Measurements from ENCODE around the gene OSBPL6. TPM values are rescaled to one million over a fixed set of nuclear protein-coding genes. Genes with fewer than 3 reads are reported as not detected.

The OSBPL6 gene
- total and polyA plus RNA-seq, 3 donors from 2014 or later = 1.7 to 3.8 (median 2.6) TPM

GRCh38 chr2:178273787-178274360 is 79.6 kb downstream of the OSBPL6 start:
- TF ChIP-seq POLR2A (IDR thresholded peaks at IDR 0.05) (no peak), CTCF (IDR thresholded peaks at IDR 0.05) (no peak)
- H3K4me1 ChIP-seq = no peaks in the 10 kb centered on the region
- H3K4me3 ChIP-seq = no peak overlapping the region
- H3K9me3 ChIP-seq = no peaks in the 10 kb centered on the region
- H3K36me3 ChIP-seq (ENCODE audit: low read depth, missing control alignments) = no peaks in the 10 kb centered on the region
- 72 to 82% methylated on average over 2 of the region's 2 CpGs for WGBS, 2 donors
- intact Hi-C loops (cut with DNase I; ENCODE audit: low total_unique reads) = no loop called here
- no peak overlapping the region for H3K27ac ChIP-seq
- H3K27me3 ChIP-seq = no peaks in the 10 kb centered on the region
- no peak for DNase-seq

DNA sequence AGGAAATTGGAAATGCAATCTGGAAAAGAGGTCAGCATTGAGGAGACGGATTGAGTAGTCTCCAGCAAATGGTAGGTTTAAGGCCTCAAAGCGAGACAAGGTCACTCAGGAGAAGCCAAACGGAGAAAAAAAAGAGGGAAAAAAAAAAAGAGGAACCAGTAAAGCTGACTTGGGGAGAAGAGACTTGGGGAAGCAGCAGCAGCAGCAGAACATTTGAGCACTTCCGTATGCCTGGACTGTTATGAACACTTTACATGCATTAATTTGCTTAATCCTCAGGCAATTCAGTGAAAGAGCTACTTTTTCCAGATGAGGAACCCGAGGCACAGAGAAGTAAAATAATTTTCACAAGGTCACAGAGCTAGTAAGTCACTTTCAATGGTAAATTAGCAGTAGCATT is 81.3 kb downstream of the OSBPL6 start:
- Histone ChIP-seq H3K36me3 (ENCODE audit: low read depth, missing control alignments) (no peaks in the 10 kb centered on the region), H3K4me1 (no peaks in the 10 kb centered on the region), H3K27me3 (no peaks in the 10 kb centered on the region), H3K27ac (no peak overlapping the region), H3K4me3 (no peak overlapping the region), H3K9me3 (no peaks in the 10 kb centered on the region)
- whole genome bisulfite sequencing, 2 donors = 80 to 84% methylated on average over 5 of the region's 5 CpGs
- no peak for DNase-seq
- TF ChIP-seq CTCF (IDR thresholded peaks at IDR 0.05) = no peak
- TF ChIP-seq POLR2A (IDR thresholded peaks at IDR 0.05) = no peak
- intact Hi-C loops (cut with DNase I; ENCODE audit: low total_unique reads) = no loop called here

DNA sequence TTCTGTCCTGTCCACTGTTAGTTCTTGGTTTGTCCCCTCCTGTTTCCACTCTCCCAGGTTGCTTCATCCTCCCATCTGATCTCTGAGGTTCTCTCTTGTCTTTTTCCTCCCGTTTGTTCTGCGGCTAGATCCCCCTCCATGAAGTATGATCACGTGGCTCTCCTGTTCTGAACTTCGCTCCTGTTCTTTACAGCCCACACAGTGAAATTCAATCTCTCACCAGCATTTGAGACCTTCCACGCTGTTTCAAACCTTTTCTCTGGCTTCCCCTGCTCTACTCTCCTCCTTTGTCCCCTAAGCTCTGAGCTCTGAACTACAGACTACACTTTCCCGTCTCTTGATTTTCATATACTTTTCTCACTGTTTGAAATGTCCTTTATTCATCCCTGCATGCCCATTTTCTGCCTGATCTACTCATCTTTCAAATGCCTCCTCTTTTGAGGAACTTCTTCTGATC is 83.5 kb downstream of the OSBPL6 start:
- no peaks in the 10 kb centered on the region for H3K27me3 ChIP-seq
- 39 to 47% methylated on average over 6 of the region's 6 CpGs for WGBS, 2 donors
- H3K4me1 ChIP-seq = no peaks in the 10 kb centered on the region
- H3K4me3 ChIP-seq = no peak overlapping the region
- DNase-seq = no peak
- no peaks in the 10 kb centered on the region for H3K36me3 ChIP-seq (ENCODE audit: low read depth, missing control alignments)
- no peak for TF ChIP-seq POLR2A (IDR thresholded peaks at IDR 0.05)
- TF ChIP-seq CTCF (IDR thresholded peaks at IDR 0.05) = no peak
- no peak overlapping the region for H3K27ac ChIP-seq
- intact Hi-C loops (cut with DNase I; ENCODE audit: low total_unique reads) = no loop called here
- H3K9me3 ChIP-seq = no peaks in the 10 kb centered on the region

DNA sequence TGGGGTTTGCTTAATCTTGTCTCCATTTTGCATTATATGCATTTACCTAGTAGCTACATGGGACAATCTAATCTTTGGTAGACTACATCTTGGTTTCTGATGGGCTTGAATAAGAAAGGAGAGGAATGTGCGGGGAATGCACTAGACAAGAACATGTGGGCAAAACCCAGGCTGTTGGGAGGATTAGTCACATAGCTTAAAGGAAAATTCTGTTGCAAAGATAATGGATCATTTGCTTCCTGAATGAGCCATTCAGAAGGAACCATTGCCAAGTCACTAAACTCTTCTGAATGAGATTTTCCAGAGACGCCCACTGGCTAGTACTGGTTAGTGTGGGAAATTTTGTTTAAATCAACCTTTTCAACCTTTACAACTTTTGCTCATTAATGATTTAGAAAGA is 84.8 kb downstream of the OSBPL6 start:
- Histone ChIP-seq H3K36me3 (ENCODE audit: low read depth, missing control alignments) (no peaks in the 10 kb centered on the region), H3K9me3 (no peaks in the 10 kb centered on the region), H3K4me1 (no peaks in the 10 kb centered on the region), H3K27ac (no peak overlapping the region), H3K4me3 (no peak overlapping the region), H3K27me3 (no peaks in the 10 kb centered on the region)
- WGBS, 2 donors = 81 to 84% methylated on average over 2 of the region's 2 CpGs
- TF ChIP-seq CTCF (IDR thresholded peaks at IDR 0.05) = no peak
- intact Hi-C loops (cut with DNase I; ENCODE audit: low total_unique reads) = no loop called here
- no peak for DNase-seq

GRCh38 chr2:178279636-178280035 is 85.3 kb downstream of the OSBPL6 start:
- Histone ChIP-seq H3K27ac (no peak overlapping the region), H3K36me3 (ENCODE audit: low read depth, missing control alignments) (no peaks in the 10 kb centered on the region), H3K9me3 (no peaks in the 10 kb centered on the region), H3K4me1 (no peaks in the 10 kb centered on the region), H3K4me3 (no peak overlapping the region), H3K27me3 (no peaks in the 10 kb centered on the region)
- intact Hi-C loops (cut with DNase I; ENCODE audit: low total_unique reads) = no loop called here
- 93 to 94% methylated on average over 10 of the region's 10 CpGs for WGBS, 2 donors
- no peak for TF ChIP-seq POLR2A (IDR thresholded peaks at IDR 0.05)
- TF ChIP-seq CTCF (IDR thresholded peaks at IDR 0.05) = no peak
- no peak for DNase-seq
